Stimulated activated naive CD4-positive, alpha-beta T cell treated with Interleukin-2 at 50 U/mL for 16 hours (primary cell): ENCODE measurements around the gene NCOA1.
A peak's percentile ranks its signal among the peaks of the same experiment; 100 is the strongest.
"Not testable (repeated sequence)": the region's sequence is repeated elsewhere in the genome, so short reads cannot be mapped to it uniquely, and the experiment has no call there.

ENCODE experiments used
- DNase-seq: peaks from one replicate; lab custom pipeline; 2025; lab: John Stamatoyannopoulos, UW

The NCOA1 gene

GRCh38 chr2:24490690-24491541, at the start of gene NCOA1:
NCOA1 (plus strand) TSS chr2:24491254; CDS start chr2:24658678, 167,424 bp downstream.
- peak; percentile 91 for DNase-seq

DNA sequence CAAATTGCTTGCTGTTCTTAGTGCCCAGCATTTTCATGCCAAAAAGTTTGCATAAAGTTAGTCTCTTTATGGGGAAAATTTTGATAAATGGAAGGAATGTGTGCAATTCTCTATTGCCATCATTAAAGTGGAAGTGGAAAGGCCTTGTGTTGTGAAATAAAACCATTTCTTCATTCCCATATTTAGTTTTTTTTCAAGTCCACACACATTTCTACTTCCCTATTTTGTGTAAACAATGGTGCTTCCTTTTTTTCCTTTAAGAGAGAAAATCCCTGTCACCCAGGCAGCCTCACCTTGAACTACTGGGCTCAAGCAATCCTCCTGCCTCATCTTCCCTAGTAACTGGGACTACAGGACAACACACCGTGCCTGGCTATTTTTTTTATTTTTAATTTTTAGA, 42.3 kb upstream of the NCOA1 start:
- no peak for DNase-seq

GRCh38 chr2:24449344-24449743, 41.7 kb upstream of the NCOA1 start:
- no peak for DNase-seq

GRCh38 chr2:24451805-24452501, 39.1 kb upstream of the NCOA1 start:
- DNase-seq = no peak

DNA sequence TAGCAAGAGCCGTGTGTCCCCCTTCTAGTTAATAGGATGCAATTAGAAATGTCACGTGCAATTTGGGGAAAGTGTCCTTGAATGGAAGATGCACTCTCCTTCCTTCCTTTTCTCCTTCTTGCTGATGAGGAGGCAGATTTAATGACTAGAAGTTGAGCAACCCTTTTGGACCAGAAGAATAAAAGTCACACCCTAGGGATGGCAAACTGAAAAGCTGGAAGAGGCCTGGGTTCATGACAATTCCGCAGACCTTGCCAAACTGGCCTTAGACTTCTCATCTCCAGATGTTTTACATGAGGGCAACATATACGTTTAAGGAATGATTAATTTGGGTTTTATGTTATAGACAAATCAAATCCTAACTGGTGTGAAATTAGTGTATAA, 38.6 kb upstream of the NCOA1 start:
- DNase-seq = no peak

DNA sequence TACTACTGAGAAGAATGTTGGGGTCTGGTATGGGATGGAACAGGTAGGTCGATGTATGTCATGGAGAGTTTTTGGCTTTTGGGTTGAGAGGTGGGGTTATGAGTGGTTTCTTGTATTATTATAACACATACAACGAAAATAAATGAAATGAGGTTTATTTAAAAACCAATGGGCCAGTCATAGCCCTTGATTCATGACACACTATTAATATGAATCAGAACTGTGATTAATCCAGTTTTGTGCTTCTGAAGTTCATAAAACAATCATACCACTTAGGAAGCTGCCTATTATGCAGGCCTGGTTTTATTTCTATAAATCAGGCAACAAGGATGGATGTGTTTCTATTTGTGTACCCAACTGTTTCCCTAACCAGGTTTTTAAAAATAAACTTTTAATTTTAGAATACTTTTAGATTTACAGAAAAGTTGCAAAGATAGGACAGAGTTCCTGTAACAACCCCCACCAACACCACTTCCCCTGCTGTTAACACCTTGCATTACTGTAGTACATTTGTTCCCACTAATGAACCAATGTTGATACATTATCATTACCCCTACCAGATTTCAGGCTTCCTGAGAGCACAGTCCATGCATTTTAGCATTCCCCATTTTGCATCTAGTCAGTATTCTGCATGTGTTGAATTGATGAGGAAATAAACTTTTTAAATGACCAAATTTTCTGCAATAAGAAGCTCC, 37.5 kb upstream of the NCOA1 start:
- no peak for DNase-seq

DNA sequence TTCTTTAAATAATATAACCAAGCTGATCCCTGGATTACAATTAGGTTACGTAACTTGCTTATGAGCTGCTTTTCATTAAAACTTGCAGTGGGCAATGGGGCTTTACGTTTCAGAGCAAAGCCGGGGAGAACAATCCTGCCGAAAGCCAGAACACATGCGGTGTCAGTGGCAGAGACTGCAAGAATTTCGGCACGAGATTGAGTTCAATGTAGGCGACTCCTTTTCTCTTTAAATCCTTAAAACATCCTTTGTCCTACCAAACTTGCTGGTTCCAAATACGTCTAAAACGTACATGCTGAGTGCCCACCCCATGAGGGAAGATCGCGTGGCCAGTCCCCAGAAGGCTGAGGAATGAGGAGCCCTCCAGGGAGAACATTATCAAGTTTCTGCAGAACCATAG, 36.8 kb upstream of the NCOA1 start:
- DNase-seq = no peak

- no peak for DNase-seq
Observed at GRCh38 chr2:24456599-24457556, 34.2 kb upstream of the NCOA1 start.

GRCh38 chr2:24457696-24458386, 33.2 kb upstream of the NCOA1 start:
- DNase-seq = no peak

- no peak for DNase-seq
Observed at GRCh38 chr2:24459224-24460161, 31.6 kb upstream of the NCOA1 start.

DNA sequence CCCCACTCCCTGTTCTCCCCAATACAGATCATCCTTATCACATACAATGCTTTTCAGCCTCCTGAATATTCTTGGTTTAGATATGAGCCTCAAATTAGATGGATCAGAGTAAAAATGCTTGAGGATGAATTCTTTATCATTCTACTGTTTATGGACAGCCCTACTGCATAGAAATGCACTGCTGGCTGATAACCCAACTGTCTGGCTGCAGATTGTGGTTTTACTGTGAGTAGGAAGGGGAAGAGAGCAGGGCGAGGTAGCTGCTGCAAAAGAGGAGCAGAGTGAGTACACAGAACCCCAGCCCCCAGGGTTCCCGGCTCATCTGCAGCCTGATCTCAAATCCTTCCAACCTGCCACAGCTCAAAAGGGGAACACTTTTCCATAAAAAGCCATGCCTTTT, 29.4 kb upstream of the NCOA1 start:
- DNase-seq = no peak

GRCh38 chr2:24463271-24463670, 27.8 kb upstream of the NCOA1 start:
- DNase-seq = no peak

GRCh38 chr2:24466871-24467870, 23.9 kb upstream of the NCOA1 start:
- no peak for DNase-seq

- DNase-seq = not testable (repeated sequence)
Observed at GRCh38 chr2:24468453-24468852, 22.6 kb upstream of the NCOA1 start.

DNA sequence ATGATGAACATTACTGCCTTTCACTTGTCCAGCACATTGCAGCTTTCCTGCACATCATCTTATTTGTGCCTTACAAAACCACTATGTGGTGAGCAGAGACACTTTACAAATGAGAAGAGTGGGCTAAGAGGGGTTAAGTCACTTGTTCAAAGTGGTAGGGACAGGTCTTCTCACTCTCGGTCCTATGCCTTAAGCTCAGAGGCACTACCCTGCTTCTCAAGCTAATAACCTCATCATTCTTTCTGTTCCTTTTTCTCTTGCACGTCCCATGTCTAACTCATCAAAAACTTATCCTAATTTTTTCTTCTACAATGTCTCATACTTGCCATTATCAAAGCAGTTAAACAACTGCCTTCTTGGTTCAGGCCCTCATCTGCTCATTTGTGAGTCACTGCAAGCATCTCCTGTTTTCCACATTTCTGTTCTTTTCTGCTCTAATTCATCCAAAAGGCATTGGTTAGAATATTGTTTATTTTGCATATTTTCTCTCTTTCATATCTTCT, 21.9 kb upstream of the NCOA1 start:
- DNase-seq = no peak

GRCh38 chr2:24471662-24472061, 19.4 kb upstream of the NCOA1 start:
- DNase-seq = no peak

DNA sequence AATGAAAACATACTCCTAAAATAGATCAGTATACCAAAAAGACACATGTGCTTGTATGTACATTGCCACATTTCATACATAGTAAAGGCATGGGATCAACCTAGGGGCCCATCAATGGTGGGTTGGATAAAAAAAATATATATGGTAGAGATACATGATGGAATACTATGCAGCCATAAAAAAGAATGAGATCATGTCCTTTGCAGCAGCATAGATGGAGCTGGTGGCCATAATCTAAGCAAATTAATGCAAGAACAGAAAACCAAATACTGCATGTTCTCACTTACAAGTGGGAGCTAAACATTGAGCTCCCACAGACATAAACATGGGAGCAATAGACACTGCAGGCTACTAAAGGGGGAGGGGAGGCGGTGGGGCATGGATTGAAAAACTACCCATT, 18.6 kb upstream of the NCOA1 start:
- DNase-seq = no peak

DNA sequence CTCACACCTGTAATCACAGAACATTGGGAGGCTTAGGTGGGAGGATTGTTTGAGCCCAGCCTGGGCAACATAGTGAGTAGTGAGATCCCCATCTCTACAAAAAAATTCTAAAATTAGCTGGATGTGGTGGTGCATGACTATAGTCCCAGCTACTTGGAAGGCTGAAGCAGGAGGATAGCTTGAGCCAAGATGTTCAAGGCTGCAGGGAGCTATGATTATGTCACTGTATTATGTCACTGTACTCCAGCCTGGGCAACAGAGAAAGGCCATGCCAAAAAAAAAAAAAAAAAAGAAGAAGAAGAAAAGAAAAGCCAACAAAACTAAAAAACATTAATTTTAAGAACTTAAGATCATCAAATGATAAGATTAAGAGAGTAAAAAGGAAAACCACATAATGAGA, 17.4 kb upstream of the NCOA1 start:
- DNase-seq = no peak
